Astrocyte of the cerebellum (primary cell): Measurements from ENCODE around the gene LRFN5.

Source experiments
- DNase-seq: peaks from one replicate; pipeline ENCODE4 v3.0.0-alpha.2; 2011; ENCODE audit warnings: low read depth
- H3K4me3 ChIP-seq: 2 replicates; pipeline ENCODE4 v1.5.1; 2011; ENCODE audit warnings: mild to moderate bottlenecking, low read depth, low read length, moderate library complexity
- CTCF ChIP-seq: IDR thresholded peaks from 2 replicates; pipeline ENCODE4 v1.5.1; 2012; ENCODE audit warnings: low read length, low read depth, moderate library complexity, mild to moderate bottlenecking; ENCODE audit errors: missing control alignments
- in situ Hi-C: cut with HindIII; loops from 2 replicates; pipeline ENCODE4 v1.10.0; 2017; ENCODE audit warnings: low sequenced_read_pairs

LRFN5 gene

GRCh38 chr14:41604721-41605531 is 1.8 kb upstream of the LRFN5 start:
- TF ChIP-seq CTCF: no peak
- DNase-seq: peak; percentile 77
- in situ Hi-C loops: no loop called here
- peak overlapping the region; percentile 65 for H3K4me3 ChIP-seq

- DNase-seq: no peak
- no peak for TF ChIP-seq CTCF
- peak overlapping the region; percentile 65 for H3K4me3 ChIP-seq
- in situ Hi-C loops: no loop called here
Measured at GRCh38 chr14:41605550-41606281, 960 bp upstream of the LRFN5 start.

GRCh38 chr14:41606282-41606531 is 469 bp upstream of the LRFN5 start:
- DNase-seq: no peak
- peak overlapping the region; percentile 65 for H3K4me3 ChIP-seq
- in situ Hi-C loops: no loop called here
- no peak for TF ChIP-seq CTCF

GRCh38 chr14:41607304-41607775 is 664 bp downstream of the LRFN5 start:
- H3K4me3 ChIP-seq: peak overlapping the region; percentile 65
- DNase-seq: no peak
- in situ Hi-C loops: no loop called here
- TF ChIP-seq CTCF: no peak

- in situ Hi-C loops: no loop called here
- no peak for DNase-seq
- TF ChIP-seq CTCF: no peak
- peak overlapping the region; percentile 65 for H3K4me3 ChIP-seq
Measured at GRCh38 chr14:41607966-41608663, 1.4 kb downstream of the LRFN5 start.

GRCh38 chr14:41608681-41609390 is 2.2 kb downstream of the LRFN5 start:
- DNase-seq: no peak
- in situ Hi-C loops: no loop called here
- peak overlapping the region; percentile 65 for H3K4me3 ChIP-seq
- TF ChIP-seq CTCF: no peak
